ENCODE measurements around the gene ZNF70. TPM values are rescaled to one million over a fixed set of nuclear protein-coding genes. Genes with fewer than 3 reads are reported as not detected.

ZNF70 gene
- total RNA-seq, 6 experiments from 2014 or later, result 0.51 to 1.2 (median 0.85) TPM

- peak in 1 of 3 donors; percentile 42 for DNase-seq
- 96% methylated on average over 4 of the region's 12 CpGs for WGBS (ENCODE audit: insufficient coverage, low coverage, low lambda C conversion rate, missing lambda C conversion rate)
- Histone ChIP-seq H3K27me3 (no peaks in the 10 kb centered on the region), H3K4me3 (no peak overlapping the region), H3K36me3 (peaks cover 0 to 6% (median 1%) of the 10 kb centered on the region in 4 donors), H3K27ac (no peak overlapping the region), H3K9me3 (no peaks in the 10 kb centered on the region), H3K4me1 (no peaks in the 10 kb centered on the region)
- TF ChIP-seq CTCF (IDR thresholded peaks at IDR 0.05), result no peak
- no peak for ATAC-seq
- intact Hi-C loops (cut with DNase I), result no loop called here
These were observed 59.0 kb downstream of the ZNF70 start for GRCh38 chr22:23691748-23692423.

GRCh38 chr22:23690713-23691112, 60.2 kb downstream of the ZNF70 start, which contains the start of gene RGL4:
Gene RGL4 (plus strand): TSS chr22:23691013. CDS start chr22:23692031, 1,018 bp downstream.
- Histone ChIP-seq H3K27ac (no peak within 1 kb of the TSS), H3K36me3 (peaks cover 0 to 6% (median 1%) of the 10 kb centered on the region in 4 donors), H3K27me3 (no peaks in the 10 kb centered on the region), H3K4me1 (no peaks in the 10 kb centered on the region), H3K9me3 (no peaks in the 10 kb centered on the region), H3K4me3 (no peak within 1 kb of the TSS)
- 100% methylated on average over 4 of the region's 5 CpGs for WGBS (ENCODE audit: insufficient coverage, low coverage, low lambda C conversion rate, missing lambda C conversion rate)
- intact Hi-C loops (cut with DNase I), result no loop called here
- no peak for TF ChIP-seq POLR2A (IDR thresholded peaks at IDR 0.05)
- TF ChIP-seq CTCF (IDR thresholded peaks at IDR 0.05), result no peak
- no peak for ATAC-seq
- no peak for DNase-seq

GRCh38 chr22:23689414-23689813, 61.5 kb downstream of the ZNF70 start:
- intact Hi-C loops (cut with DNase I), result no loop called here
- no peaks in the 10 kb centered on the region for H3K27me3 ChIP-seq
- TF ChIP-seq CTCF (IDR thresholded peaks at IDR 0.05) (no peak), POLR2A (IDR thresholded peaks at IDR 0.05) (no peak)
- 92% methylated on average over 4 of the region's 7 CpGs for WGBS (ENCODE audit: insufficient coverage, low coverage, low lambda C conversion rate, missing lambda C conversion rate)
- DNase-seq (no peak), ATAC-seq (no peak)
- H3K4me1 ChIP-seq, result no peaks in the 10 kb centered on the region
- H3K4me3 ChIP-seq, result no peak overlapping the region
- H3K27ac ChIP-seq, result no peak overlapping the region
- H3K9me3 ChIP-seq, result no peaks in the 10 kb centered on the region
- H3K36me3 ChIP-seq, result peaks cover 0 to 3% (median 0%) of the 10 kb centered on the region in 4 donors

Other genes starting within 250 kb of the ZNF70 start
- gene IGLL1, start 170.8 kb downstream of the ZNF70 start, total RNA-seq, result not detected
- under 1 TPM in 2 of 6 experiments, not detected in 4; 0.27 to 0.47 TPM for gene DRICH1, start 118.8 kb downstream of the ZNF70 start, total RNA-seq
- gene RGL4, start 60.1 kb downstream of the ZNF70 start, total RNA-seq, result not detected
- gene VPREB3, start 3.3 kb upstream of the ZNF70 start, total RNA-seq, result 1 to 10 TPM in 2 of 6 experiments, under 1 TPM in 3, not detected in 1; 0.59 to 3.9 (median 0.70) TPM
- gene C22orf15, start 11.9 kb upstream of the ZNF70 start, total RNA-seq, result not detected
- 100 to 1,000 TPM; 133 to 416 (median 252) TPM for gene CHCHD10, start 16.9 kb upstream of the ZNF70 start, total RNA-seq
- 1 to 10 TPM in 2 of 6 experiments, under 1 TPM in 4; 0.59 to 1.3 (median 0.90) TPM for gene MMP11, start 21.7 kb upstream of the ZNF70 start, total RNA-seq
- 10 to 100 TPM; 19.9 to 70.2 (median 25.3) TPM for gene SMARCB1, start 35.9 kb upstream of the ZNF70 start, total RNA-seq
- 1 to 10 TPM; 1.1 to 7.1 (median 4.1) TPM for gene DERL3, start 87.9 kb upstream of the ZNF70 start, total RNA-seq
- gene SLC2A11, start 106.8 kb upstream of the ZNF70 start, total RNA-seq, result 1 to 10 TPM; 2.9 to 7.1 (median 5.0) TPM
- gene MIF, start 143.3 kb upstream of the ZNF70 start, total RNA-seq, result 100 to 1,000 TPM in 5 of 6 experiments, 10 to 100 TPM in 1; 79.4 to 561 (median 307) TPM
- 10 to 100 TPM in 2 of 6 experiments, 1 to 10 TPM in 2, under 1 TPM in 1, not detected in 1; 0.50 to 23.7 (median 3.4) TPM for gene GSTT2B, start 210.1 kb upstream of the ZNF70 start, total RNA-seq
- 1 to 10 TPM in 2 of 6 experiments, not detected in 4; 3.5 to 7.1 TPM for gene DDTL, start 215.8 kb upstream of the ZNF70 start, total RNA-seq
- 100 to 1,000 TPM; 198 to 587 (median 295) TPM for gene DDT, start 223.3 kb upstream of the ZNF70 start, total RNA-seq
- gene GSTT2, start 229.0 kb upstream of the ZNF70 start, total RNA-seq, result under 1 TPM in 1 of 6 experiments, not detected in 5; 0.76 TPM

All from right lobe of liver (tissue), 6 donors.